Measurements from ENCODE around the gene PRKAG2.
A peak's percentile ranks its signal among the peaks of the same experiment; 100 is the strongest.

The PRKAG2 gene

GRCh38 chr7:151524845-151525244 is 352.1 kb downstream of the PRKAG2 start:
- no peak for DNase-seq

DNA sequence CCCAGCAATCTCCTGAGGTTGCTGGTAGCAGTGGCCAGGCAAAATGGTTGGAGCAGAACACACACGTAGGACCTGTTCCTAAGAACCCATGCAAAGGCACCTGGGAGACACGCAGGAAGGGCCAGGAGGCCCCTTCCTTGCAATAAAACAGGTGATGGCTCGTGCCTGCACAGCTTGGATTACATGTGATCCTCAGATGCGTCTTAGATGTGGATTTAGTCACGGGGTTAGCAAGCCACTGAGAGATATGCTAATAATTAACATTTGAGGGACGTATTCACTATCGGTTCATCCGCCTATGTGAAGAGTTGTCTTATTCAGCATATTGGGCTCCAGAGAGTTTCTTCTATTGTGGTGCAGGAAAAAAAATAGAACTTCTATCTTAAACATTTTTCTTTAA is 352.6 kb downstream of the PRKAG2 start:
- DNase-seq, result no peak

- DNase-seq, result peak; percentile 34
Measured at GRCh38 chr7:151520419-151521261, 356.3 kb downstream of the PRKAG2 start.

DNA sequence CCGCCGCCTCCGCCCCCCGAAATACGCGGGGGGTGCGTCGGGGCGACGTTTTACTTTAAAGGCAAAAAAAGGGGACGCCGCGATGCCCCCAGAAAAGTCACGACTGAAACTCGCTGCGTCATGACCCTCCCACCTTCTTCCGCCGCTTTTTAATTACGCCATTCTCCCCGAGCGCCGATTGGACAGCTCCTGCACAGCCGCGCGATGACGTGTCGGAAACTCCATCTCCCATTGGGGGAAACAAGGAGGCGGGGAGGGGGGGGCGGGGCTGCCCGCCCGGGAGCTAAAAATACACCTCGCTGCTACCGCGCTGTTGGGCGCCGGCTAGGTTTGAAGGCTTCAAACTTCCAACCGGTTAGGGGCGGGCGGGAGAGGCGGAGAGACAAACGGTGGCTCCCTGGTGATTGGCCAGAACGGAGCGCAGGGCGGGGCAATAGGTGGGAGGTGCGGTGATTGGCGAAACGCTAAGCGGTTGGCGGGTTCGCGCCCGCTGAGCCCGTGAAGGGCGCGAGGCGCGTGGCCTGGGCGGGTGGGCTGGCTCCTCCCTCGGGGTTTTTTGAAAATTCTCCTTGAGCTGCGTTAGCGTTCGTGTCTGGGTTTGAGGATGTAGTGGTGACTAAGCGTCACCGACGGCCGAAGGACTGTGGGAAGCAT is 357.0 kb downstream of the PRKAG2 start, which contains the start of gene RHEB:
Gene RHEB (minus strand): TSS at position 131 of the 654 bp plus-strand sequence. CDS start 384 bp downstream, outside the sequence.
- DNase-seq, result peak; percentile 100

GRCh38 chr7:151518947-151519764 is 357.8 kb downstream of the PRKAG2 start:
- peak; percentile 36 for DNase-seq

- peak; percentile 51 for DNase-seq
Measured at GRCh38 chr7:151518105-151518946, 358.6 kb downstream of the PRKAG2 start.

GRCh38 chr7:151517601-151518104 is 359.3 kb downstream of the PRKAG2 start:
- DNase-seq, result no peak

GRCh38 chr7:151515276-151515565 is 361.7 kb downstream of the PRKAG2 start:
- DNase-seq, result no peak

GRCh38 chr7:151514461-151515275 is 362.2 kb downstream of the PRKAG2 start:
- DNase-seq, result no peak

- no peak for DNase-seq
Measured at GRCh38 chr7:151513133-151513532, 363.8 kb downstream of the PRKAG2 start.

DNA sequence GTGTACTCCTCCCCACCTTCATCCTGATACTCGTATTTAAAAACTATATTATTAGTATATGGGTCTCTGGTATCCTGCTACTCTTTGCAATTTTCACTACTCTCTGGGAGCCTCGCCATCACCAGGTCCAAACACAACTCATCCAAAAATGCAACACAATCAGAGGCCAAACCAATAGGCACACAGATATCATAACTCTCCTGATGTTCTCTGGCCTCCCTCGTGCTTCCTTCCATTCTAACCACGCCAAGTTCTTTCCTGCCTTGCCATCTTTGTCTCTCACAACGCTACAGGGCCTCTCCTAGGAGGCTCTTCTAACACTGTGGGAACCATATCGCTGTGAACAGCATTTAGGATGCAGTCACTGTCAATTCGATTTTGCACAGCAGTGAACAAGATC is 364.6 kb downstream of the PRKAG2 start:
- no peak for DNase-seq

- no peak for DNase-seq
Measured at GRCh38 chr7:151511946-151512345, 365.0 kb downstream of the PRKAG2 start.

DNA sequence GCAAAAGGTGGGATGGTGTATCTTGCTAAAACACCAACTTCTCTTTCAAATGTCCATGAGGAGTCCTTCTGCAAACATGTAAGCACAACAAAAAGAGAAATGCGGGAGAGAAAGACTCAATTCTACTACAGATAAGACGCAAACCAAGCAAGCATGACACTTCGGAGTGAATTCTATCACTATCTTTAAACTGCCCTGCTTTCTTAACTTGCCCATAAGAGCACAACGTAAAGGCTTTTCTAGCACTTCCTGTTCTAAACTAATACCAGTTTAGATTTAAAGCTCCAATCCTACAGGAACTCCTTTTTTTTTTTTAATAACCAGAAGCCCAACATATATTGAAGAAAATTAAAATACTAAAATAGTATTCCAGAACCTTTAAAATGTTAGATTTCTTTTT is 365.6 kb downstream of the PRKAG2 start:
- DNase-seq, result no peak

DNA sequence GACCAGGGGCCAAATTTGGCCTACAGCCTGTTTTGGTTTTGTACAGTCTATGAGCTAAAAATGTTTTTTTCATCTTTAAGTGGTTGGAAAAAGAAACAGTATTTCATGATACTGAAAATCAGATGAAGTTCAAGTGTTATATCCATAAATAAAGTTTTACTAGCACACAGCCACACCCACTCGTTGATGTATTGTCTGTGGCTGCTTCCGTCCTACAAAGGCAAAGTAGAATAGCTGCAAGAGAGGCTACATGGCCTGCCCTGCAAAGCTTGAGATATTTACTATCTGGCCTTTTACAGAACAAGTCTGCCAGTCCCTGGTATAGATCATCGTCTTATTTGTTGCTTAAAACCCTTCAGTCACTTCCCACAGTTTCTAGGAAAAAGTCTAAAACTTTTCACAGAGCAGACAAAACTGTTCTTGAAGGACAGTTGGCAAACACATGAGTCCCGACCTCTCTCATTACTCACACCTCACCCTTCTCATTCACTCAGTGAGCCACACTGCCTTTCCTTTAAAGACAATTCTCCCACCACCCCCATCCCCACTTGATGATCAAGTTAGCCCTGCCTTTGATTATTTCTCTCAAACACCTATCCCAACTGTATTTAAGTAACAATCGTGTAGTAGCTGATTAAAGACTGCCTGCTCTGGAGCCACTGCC is 367.1 kb downstream of the PRKAG2 start:
- no peak for DNase-seq

- DNase-seq, result no peak
Measured at GRCh38 chr7:151508991-151509390, 367.9 kb downstream of the PRKAG2 start.

- no peak for DNase-seq
Measured at GRCh38 chr7:151507806-151508205, 369.1 kb downstream of the PRKAG2 start.

GRCh38 chr7:151506901-151507382 is 370.0 kb downstream of the PRKAG2 start:
- no peak for DNase-seq

All from fibroblast of skin of right biceps (primary cell).